Measurements from ENCODE around the gene ITGA1.
A peak's percentile ranks its signal among the peaks of the same experiment; 100 is the strongest.

Gene ITGA1

GRCh38 chr5:53006911-53007890 lies 219.5 kb downstream of the ITGA1 start:
- no peak for DNase-seq

GRCh38 chr5:53008751-53009150 lies 221.0 kb downstream of the ITGA1 start:
- DNase-seq, result peak; percentile 5

All from T1000 (cell line).